Measurements from ENCODE around the gene KCTD21.
A peak's percentile ranks its signal among the peaks of the same experiment; 100 is the strongest.

Gene KCTD21

DNA sequence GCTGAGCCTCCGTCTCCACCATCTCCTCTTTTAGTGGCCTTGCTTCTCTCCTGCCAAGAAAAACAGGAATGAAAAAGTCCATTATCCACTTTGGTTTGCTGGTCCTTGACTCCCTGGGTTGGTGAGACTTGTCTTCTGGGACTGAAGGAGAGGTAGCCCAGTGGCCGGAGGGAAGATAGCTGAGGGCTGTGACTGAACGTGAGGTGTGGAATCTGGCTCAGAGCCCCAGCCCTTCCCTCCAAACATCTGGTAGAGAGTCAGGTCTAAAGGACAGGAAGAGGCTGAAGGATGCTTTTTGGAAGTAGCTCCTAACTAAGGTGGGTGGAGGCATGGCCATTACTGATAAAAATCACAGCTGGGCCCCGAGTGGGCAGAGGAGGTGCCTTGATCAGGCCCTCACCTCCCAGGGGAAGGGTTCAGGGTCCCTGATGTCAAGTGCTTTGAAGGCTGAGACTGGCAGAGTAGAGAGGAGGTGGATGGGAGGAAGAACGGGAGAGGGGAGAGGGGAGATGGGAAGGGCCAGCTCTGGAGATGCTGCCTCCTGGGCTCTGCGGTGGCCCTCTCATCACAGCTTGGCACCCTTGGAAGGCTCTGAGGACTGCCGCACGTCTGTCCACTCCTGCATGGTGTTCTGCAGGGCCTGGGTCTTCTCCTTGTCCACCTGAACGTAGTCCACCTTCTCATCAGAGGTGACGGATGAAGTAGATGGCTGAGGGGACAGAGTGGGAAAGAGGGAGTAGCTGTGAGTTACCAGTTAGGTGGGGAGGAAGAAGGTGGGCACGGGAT lies 30.5 kb upstream of the KCTD21 start:
- no peak for DNase-seq (ENCODE audit: low read depth in 2 of 2)

DNA sequence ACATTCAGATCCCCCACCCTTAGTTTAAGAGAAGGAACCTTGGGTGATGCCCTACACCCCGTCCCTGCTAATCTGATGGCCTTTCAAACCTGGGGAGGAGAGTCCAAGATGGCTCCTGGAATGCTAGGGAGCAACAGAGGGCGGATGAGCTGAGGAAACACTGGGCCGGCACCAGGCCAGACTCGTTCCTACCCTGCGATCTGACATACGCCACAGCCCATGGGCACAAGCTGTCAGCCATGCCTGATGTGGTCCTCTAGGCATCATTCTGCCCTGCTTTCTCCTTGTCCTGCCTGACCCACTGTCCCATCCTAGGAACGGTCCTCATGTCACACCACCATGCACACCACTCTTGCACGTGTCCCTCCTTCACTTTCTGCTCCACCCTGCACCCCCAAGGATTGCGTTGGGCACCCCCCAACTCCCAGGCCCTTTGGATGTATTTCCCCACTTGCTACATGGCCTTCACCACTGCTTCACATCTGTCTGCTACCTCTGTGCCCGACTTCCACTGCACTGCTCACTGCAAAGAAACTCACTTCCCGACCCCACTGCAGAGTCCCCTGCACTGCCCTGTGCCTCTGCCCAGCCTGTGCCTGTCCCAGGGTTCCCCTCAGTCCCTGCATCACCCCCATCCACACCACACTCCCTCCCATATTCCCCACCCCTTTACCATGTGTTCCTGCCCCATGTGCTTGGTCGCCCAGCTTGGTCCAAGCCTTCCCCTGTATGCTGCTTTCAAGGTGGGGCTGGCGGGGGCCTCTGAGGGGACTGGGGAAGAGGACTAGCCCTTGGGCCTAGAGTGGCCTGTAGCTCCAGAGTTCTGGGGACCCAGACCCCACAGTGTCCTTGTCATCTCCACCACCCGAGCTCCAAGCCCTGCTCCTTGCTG lies 29.5 kb upstream of the KCTD21 start:
- DNase-seq (ENCODE audit: low read depth in 2 of 2) = no peak

DNA sequence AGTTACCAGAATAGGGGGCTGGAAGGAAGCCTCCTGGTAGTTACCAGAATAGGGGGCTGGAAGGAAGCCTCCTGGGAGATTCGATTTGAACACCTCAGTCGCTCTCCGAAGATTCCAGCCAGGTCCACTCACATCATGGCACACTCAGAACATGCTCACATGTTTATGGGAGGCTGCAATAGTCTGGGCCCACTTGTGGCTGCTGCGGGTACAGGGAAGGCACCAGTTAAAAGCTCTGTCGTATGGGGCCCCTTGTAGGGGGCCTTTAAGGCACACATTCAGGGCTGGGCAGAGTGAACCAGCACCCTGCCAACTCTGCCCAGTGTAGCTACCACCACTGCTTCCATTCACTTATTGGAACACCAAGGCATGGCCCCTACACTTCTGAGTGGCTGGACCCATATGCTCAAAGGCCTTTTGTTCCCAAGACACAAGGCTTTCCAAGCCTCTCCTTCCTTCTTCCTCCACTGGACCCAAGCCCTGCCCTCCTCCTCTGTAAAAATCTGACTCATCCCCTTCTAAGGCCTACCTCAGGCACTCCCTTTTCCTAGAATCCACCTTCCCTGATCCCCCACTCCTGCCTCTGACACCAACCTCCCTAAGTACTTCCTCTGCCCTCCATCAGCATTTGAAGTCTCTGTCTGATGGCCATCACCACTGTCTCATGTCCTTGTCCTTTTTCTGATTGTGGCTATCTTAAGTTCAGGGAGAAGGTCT lies 28.3 kb upstream of the KCTD21 start:
- no peak for DNase-seq (ENCODE audit: low read depth in 2 of 2)

DNA sequence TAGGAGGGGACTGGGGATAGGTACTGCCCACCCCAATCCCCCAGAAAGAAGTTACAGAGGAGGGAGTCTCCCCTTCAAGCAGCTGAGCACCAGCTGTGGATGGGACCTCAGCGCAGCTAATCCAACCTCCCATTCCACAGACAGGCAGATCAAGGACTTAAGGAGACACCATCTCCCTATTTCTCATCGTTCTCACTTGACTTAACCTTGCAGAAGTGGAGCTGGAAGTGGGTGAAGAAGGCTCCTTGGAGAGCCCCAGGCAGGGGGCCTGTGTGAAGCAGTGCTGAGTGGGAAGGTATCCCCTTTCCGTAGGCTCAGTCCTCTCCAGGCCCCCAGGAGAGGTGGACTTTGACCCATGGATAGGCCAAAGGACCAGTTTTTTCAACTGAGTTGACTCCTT lies 27.6 kb upstream of the KCTD21 start:
- no peak for DNase-seq (ENCODE audit: low read depth in 2 of 2)

DNA sequence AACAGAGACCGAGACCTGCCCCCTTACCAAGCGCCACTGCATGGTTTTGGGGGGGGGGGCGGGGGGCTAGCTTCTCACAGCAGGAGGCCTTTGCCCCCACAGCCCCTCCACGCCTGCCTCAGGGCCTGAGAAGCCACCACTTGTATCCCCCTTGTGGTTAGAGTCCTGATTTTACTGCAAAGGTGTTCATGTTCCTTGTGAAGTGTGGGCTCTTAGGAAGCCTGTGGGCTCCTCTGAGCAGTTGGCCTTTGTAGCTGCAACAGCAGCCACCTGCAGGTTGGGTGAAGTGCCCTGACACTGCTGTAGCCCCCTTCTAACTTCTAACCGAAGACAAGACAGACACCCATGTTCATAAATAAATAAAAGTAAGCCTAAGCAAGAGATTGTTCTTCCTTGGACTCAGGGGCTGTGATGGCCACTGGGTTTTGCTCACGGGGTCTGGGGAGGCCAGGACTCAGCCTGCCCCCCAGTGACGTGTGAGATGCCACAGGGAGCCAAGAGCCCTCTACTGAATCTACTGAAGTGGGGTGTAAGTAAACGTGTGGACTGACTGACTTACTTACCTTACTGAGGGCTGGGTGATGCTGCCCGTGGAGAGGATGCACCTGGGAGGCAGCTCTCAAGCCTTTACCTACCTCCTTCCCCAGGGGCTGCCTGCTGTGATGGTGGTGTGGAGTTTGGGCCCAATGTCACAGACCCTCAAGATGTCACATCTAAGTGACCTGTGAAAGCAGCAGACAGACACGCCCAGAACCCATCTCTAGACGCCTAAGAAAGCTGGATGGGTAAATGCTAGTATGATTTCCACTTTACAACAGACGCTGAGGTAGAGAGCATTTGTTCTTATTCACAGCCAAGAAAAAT lies 26.1 kb upstream of the KCTD21 start:
- DNase-seq (ENCODE audit: low read depth in 2 of 2) = no peak

DNA sequence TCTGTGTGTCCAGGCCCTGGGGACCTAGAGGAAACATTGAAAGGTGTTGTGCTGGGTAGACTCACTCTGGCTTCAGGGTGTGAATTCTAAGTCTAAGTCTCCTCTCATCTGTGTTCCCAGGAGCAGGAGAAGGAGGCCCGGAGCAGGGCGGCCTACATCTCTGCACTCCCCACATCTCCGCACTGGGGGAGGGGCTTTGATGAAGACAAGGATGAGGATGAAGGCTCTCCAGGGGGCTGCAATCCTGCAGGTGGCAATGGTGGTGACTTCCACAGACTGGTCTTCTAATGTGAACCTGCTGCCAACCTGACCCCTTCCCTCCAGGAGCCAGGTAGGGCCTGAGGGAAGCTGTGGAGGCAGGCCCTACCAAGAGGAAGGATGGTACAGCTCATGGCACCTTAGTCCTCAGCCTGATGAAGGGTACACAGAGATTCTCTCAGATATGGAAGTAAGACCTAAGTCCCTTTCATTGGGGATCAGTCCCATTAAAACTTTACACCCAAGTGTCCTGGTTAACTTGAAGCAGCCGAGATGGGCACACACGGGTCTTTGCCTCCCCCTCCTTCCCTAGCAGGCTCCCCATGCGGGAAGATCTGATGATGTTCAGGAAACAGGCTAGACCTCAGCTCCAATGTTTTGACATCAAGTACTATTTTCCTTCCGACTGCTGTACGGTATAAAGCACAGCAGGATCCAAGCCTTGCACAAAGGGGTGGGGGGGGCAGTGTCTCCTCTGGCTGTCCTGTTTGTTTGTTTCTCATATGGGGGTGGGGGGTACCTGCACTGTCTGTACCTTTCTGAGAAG lies 25.3 kb upstream of the KCTD21 start:
- no peak for DNase-seq (ENCODE audit: low read depth in 2 of 2)

DNA sequence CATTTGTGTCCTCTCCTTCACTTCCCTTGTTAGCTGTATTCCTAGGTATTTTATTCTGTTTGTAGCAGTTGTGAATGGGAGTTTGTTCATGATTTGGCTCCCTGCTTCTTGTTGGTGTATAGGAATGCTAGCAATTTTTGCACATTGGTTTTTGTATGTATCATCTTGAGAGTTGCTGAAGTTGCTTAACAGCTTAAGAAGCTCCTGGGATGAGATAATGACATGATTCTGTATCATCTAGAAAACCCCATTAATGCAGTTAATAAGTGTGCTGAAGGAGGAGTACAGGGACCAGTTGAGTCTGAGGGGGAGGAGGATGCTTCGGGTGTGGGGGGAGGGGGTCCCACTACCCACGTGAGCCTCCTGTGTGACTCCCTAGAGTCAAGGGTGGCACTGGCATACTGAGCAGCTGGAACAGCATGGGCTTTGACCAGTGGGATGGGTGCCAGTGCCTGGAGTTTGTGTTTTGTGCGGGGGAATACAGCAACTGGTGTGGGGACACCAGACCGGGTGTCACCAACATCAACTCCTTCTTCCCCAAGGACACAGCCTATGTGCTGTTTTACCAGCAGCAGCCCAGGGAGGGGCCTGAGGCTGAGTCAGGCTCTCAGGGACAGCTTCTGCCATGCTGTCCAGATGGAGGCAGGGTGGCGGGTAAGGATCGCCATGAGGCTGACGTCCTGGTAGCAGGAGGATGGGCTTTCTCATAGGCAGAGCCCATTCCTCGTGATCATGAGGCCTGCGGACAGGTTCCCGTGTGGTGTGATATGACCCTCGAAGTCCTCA lies 24.4 kb upstream of the KCTD21 start:
- DNase-seq (ENCODE audit: low read depth in 2 of 2) = peak; percentile 15 to 21

DNA sequence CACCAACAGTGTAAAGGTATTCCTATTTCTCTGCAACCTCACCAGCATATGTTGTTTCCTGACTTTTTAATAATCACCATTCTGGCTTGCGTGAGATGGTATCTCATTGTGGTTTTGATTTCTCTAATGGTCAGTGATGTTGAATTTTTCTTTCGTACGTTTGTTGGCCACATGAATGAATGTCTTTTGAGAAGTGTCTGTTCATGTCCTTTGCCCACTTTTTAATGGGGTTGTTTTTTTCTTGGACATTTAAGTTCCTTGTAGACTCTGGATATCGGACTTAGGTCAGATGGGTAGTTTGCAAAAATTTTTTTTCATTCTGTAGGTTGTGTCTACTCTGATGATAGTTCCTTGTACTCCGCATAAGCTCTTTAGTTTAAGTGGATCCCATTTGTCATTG lies 23.1 kb upstream of the KCTD21 start:
- DNase-seq (ENCODE audit: low read depth in 2 of 2) = no peak

DNA sequence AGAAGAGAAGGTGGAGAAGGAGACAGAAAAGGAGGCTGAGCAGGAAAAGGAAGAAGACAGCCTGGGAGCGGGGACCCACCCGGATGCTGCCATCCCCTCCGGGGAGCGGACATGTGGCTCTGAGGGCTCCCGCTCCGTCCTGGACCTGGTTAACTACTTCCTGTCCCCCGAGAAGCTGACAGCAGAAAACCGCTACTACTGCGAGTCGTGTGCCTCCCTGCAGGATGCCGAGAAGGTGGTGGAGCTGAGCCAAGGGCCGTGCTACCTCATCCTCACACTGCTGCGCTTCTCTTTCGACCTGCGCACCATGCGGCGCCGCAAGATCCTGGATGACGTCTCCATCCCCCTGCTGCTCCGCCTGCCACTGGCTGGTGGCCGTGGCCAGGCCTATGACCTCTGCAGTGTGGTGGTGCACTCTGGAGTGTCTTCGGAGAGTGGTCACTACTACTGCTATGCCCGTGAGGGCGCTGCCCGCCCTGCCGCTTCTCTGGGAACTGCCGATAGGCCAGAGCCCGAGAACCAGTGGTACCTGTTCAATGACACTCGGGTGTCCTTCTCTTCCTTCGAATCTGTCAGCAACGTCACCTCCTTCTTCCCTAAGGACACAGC lies 21.7 kb upstream of the KCTD21 start:
- no peak for DNase-seq (ENCODE audit: low read depth in 2 of 2)

DNA sequence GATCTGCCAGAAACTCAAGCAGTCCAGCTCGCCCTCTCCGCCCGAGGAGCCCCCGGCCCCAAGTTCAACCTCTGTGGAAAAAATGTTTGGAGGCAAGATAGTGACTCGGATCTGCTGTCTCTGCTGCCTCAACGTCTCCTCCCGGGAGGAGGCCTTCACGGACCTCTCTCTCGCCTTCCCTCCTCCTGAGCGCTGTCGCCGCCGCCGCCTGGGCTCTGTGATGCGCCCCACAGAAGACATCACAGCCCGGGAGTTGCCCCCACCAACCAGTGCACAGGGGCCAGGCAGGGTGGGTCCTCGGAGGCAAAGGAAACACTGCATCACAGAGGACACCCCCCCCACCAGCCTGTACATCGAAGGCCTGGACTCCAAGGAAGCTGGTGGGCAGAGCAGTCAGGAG lies 21.1 kb upstream of the KCTD21 start:
- no peak for DNase-seq (ENCODE audit: low read depth in 2 of 2)

DNA sequence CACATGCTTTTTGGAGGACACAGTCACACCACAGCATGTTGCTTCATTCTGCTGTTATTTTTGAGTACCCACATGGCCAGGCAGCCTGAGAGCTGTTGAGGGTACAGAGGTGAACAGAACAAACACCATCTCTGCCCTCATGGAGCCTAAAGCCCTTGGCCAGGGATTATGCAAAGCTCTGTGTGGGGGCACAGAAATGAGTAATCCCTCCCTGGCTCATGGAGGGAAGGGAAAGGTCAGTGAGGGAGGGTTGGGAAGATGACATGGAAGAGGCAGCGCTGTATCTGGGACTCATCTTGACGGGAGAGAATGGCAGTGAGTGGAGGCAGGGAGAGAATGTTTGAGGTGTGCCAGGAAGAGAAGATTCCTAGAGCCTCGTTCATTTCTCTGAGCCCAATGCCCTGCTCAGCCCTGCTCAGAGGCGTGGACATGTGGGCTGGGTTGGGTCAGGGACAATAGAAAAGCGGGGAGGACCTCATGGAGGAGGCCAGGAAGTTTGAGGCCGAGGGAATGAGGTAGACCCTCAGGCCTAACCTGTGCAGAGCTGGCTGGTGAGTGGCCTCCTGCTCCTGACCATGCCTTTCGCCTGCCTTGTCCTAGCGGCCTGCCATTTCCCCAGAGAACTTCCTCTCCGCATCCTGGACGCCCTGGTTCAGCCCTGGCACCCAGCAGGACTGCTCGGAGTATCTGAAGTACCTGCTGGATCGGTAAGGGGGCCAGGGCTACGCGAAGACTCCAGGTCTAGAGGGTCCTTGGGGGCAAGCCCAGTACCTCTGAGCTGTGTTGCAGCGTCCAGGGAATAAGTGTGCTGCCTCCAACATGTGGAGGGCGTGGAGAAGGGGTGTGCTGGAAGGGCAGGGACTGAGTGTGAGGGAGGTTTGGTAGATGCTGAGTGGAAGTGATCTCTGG lies 20.1 kb upstream of the KCTD21 start:
- DNase-seq (ENCODE audit: low read depth in 2 of 2) = no peak

DNA sequence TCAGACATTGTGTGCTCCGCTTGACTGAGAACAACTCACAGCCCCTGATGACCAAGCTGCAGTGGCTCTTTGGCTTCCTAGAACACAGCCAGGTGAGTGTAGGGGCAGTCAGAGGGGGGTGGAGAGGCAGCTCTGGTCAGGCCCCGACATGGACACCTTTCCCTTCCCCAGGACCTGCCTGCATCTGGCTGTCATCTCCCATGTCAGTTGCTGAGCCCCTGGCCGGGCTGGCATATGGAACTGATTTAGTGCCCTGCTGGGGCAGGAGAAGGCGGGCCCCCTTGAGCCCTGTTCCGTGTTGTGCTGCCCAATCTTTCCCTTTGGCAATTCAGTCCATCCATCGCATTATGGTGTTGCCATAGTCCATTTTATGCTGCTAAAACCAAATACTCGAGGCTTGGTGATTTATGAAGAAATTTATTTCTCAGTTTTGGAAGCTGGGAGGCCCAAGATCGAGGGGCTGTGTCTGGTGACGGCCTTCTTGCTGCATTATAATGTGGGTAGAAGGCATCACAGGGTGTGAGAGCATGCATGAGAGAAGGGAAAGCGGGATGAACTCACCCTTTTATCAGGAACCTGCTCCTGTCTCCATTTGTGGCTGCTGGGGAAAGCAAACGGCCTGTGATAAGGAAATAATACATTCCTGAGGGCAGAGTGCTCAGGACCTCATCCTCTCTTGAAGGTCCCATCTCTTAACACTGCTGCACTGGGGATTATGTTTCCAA lies 19.3 kb upstream of the KCTD21 start:
- no peak for DNase-seq (ENCODE audit: low read depth in 2 of 2)

DNA sequence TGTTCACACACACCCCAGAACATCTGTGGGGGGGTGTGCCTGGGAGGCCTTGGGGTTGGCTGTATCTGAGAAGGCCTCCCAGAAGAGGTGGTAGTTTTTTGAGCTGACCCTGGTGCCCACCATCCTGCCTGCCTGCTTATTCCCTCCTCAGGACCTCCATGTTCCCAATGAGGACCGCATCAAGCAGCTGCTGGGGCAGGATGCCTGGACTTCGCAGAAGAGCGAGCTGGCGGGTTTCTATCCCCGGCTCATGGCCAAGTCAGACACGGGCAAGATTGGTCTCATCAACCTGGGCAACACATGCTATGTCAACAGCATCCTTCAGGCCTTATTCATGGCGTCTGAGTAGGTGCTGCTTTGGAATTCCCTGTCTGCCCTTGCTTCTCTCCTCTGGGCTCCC lies 17.3 kb upstream of the KCTD21 start:
- DNase-seq (ENCODE audit: low read depth in 2 of 2) = no peak

DNA sequence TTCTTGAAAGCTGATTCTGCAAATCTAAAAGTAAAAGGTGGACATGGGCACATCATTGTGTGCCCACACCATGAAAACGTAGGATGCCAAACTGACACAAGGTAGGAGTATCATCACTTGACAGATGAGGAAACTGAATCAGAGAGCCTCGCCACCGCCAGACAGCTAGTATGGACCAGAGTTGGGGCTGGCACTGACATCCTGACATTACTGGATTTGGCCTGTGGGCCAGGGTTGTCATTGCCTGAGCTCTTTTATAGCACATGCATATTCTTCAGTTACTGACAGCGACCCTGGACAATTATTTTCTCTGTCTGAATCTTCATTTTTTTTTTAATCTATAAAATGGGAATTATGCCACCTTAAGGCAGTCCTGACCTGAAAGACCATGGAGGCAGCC lies 16.8 kb upstream of the KCTD21 start:
- DNase-seq (ENCODE audit: low read depth in 2 of 2) = no peak

DNA sequence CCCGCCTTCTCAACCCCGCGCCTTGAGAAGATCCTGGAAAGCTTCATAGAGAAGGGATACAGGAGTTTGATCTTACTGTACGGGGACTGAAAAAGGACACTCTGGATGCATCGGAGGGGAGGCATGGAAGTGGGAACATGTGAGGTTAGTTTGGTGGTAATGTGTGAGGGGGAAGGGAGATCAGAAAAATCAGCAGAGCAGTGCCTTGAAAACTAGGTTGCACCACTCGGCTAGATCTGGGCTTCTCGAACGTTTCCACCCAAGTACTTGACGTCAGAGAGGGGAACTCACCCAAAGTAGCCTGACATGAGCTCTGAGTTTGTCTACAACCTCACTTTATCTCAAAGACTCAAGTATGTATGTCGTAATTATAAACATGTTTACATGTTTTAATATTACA lies 14.8 kb upstream of the KCTD21 start:
- DNase-seq (ENCODE audit: low read depth in 2 of 2) = no peak

DNA sequence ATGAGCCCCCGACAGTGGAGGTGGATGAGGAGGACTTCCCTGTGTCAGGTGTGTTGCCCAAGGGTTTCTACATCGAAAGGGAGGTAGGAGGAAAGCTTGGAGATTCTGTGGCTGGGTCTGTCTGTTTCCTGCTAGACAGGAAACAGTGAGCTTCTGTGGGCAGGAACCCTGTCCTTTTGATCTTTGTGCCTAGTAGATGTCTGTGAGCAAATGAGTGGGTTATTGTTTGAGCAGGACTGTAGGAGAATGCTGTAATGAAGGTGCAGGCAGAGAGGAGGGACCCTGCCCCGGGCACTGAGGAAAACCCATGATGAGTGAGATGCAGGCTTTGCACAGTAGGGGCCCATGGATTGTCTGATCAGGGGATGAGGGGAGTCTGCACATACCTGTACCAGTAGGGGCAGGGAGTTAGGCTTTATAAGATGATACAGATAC lies 14.3 kb upstream of the KCTD21 start:
- DNase-seq (ENCODE audit: low read depth in 2 of 2) = no peak

DNA sequence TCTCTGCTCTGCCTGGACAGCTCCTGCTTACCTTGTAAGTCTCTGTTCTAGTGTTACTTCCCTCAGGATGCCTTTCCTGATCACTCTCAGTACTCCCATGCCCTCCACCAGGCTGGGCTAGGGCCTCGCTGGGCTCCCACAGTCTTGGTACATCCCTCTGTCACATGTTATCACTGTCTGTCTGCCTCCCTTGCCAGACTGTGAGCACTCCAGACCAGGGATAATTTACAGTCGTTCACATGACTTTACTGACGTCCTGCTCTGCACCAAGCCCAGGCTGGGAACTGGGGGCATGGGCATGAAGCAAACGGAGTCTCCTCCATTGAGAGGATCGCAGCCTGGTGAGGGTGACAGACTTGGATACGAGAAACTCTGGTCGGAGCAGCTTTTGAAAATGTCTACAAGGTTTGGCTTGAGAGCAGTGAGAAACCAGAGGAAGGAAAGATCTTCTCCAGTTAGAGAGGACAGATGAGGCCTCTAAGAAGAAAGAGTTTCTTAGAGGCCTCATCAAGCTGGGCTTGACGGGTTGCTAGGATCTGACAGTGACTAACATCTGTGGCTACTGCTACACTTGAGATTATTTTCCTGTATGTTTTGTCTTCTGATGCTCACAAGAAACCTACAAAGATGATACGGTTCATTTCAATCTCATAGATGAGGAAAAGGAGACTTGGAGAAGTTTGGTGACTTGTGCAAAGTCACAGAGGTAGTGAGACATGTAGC lies 12.8 kb upstream of the KCTD21 start:
- no peak for DNase-seq (ENCODE audit: low read depth in 2 of 2)

Data from fibroblast of skin of left biceps (primary cell).